Keratinocyte (primary cell): Measurements from ENCODE around the gene CREG2. TPM values are rescaled to one million over a fixed set of nuclear protein-coding genes. Genes with fewer than 3 reads are reported as not detected.

Experiments
- DNase-seq: peaks from one replicate; pipeline ENCODE4 v3.0.0-alpha.2; 2011; ENCODE audit warnings: low read depth, missing footprints, low spot score
- FAIRE-seq: peaks from 2 replicates; lab custom pipeline; 2011; peaks lifted over from hg19 to GRCh38; lab: Jason Lieb, UNC
- H2AFZ ChIP-seq: 2 replicates; pipeline ENCODE4 v1.6.0; 2012; ENCODE audit warnings: low read length, control low read depth, inconsistent platforms; ENCODE audit not compliant: control insufficient read depth
- H3K27ac ChIP-seq: 2 replicates; pipeline ENCODE4 v1.5.1; 2011; ENCODE audit warnings: low read length; ENCODE audit not compliant: control insufficient read depth, insufficient read depth
- H3K27me3 ChIP-seq: 3 replicates; pipeline ENCODE4 v1.6.0; 2011; ENCODE audit warnings: low read length; ENCODE audit not compliant: control insufficient read depth, insufficient read depth; ENCODE audit errors: extremely low read depth
- H3K36me3 ChIP-seq, 2 experiments: 2 replicates in 1 of 2; 3 replicates in 1 of 2; pipeline ENCODE4 v1.5.1; 2011; ENCODE audit warnings: low read length in 2 of 2, mild to moderate bottlenecking in 1 of 2; ENCODE audit not compliant: control insufficient read depth in 2 of 2, insufficient read depth in 2 of 2; ENCODE audit errors: extremely low read depth in 1 of 2
- H3K4me1 ChIP-seq: 3 replicates; pipeline ENCODE4 v1.5.1; 2011; ENCODE audit warnings: low read length; ENCODE audit not compliant: control insufficient read depth, insufficient read depth; ENCODE audit errors: extremely low read depth
- H3K4me2 ChIP-seq: 3 replicates; pipeline ENCODE4 v1.6.0; 2011; ENCODE audit warnings: low read depth, low read length; ENCODE audit not compliant: control insufficient read depth, insufficient read depth; ENCODE audit errors: extremely low read depth
- H3K4me3 ChIP-seq, 3 experiments: fragments of 200-600 bp in 1 of 3; sonication (generic) in 1 of 3; 2 replicates in 2 of 3; 3 replicates in 1 of 3; pipeline ENCODE4 v1.5.1; 2011 to 2016; ENCODE audit warnings: low read length in 3 of 3, mild to moderate bottlenecking in 3 of 3, control low read depth in 2 of 3, inconsistent platforms in 1 of 3, low read depth in 1 of 3, mixed read lengths in 1 of 3, mixed run types in 1 of 3, moderate library complexity in 1 of 3; ENCODE audit not compliant: control insufficient read depth in 2 of 3, insufficient read depth in 2 of 3; ENCODE audit errors: extremely low read depth in 1 of 3
- H3K79me2 ChIP-seq: 2 replicates; pipeline ENCODE4 v1.6.0; 2012; ENCODE audit warnings: low read length; ENCODE audit not compliant: control insufficient read depth, insufficient read depth
- H3K9ac ChIP-seq: 3 replicates; pipeline ENCODE4 v1.6.0; 2011; ENCODE audit warnings: low read length; ENCODE audit not compliant: control insufficient read depth, insufficient read depth; ENCODE audit errors: extremely low read depth
- H3K9me1 ChIP-seq: 3 replicates; pipeline ENCODE4 v1.6.0; 2011; ENCODE audit warnings: low read length; ENCODE audit not compliant: control insufficient read depth, insufficient read depth; ENCODE audit errors: extremely low read depth
- H3K9me3 ChIP-seq: 2 replicates; pipeline ENCODE4 v1.5.1; 2012; ENCODE audit warnings: low read depth, low read length; ENCODE audit not compliant: control insufficient read depth
- H4K20me1 ChIP-seq: 3 replicates; pipeline ENCODE4 v1.6.0; 2011; ENCODE audit warnings: low read length; ENCODE audit not compliant: control insufficient read depth, insufficient read depth; ENCODE audit errors: extremely low read depth
- EZH2 ChIP-seq: IDR thresholded peaks from one replicate; pipeline ENCODE4 v1.6.1; 2012; ENCODE audit warnings: inconsistent platforms, mild to moderate bottlenecking, low read length, moderate library complexity
- dilution Hi-C: fragments of 300-500 bp; cut with MboI; formaldehyde crosslinking; loops from one replicate; pipeline ENCODE4 v1.7.0; 2020; ENCODE audit warnings: low sequenced_read_pairs; ENCODE audit not compliant: extremely low pct_ligation_motif_present
- polyA plus RNA-seq, 5 experiments: library from polyadenylated mRNA; depleted of rRNA in 3 of 5; stranded (reverse) in 3 of 5; stranded (forward) in 1 of 5; unstranded in 1 of 5; fragments of >200 nt; gene quantifications; 1 replicate in 1 of 5; 2 replicates in 3 of 5; 3 replicates in 1 of 5; pipeline versions ENCODE4 v1.2.1 to v1.2.3, GENCODE V29; 2011 to 2012; ENCODE audit warnings: missing spikeins in 2 of 5, low read depth in 1 of 5, low replicate concordance in 1 of 5
- TF ChIP-seq, protein P1 (sequence below), 3 experiments: IDR thresholded peaks in 1 of 3; conservative IDR thresholded peaks in 1 of 3; optimal IDR thresholded peaks in 1 of 3; 2 replicates in 2 of 3; 3 replicates in 1 of 3; pipeline versions ENCODE3 to v1.5.1; 2011; ENCODE audit warnings: low read length in 3 of 3, mild to moderate bottlenecking in 3 of 3, moderate library complexity in 2 of 3, control low read depth in 1 of 3, inconsistent platforms in 1 of 3; ENCODE audit not compliant: insufficient read depth in 2 of 3; ENCODE audit errors: extremely low read depth in 1 of 3

CREG2 gene
- polyA plus RNA-seq, 1 donor (not counting 4 experiments of a cell fraction or from before 2014, with no cell fraction given) = 1.7 TPM

DNA sequence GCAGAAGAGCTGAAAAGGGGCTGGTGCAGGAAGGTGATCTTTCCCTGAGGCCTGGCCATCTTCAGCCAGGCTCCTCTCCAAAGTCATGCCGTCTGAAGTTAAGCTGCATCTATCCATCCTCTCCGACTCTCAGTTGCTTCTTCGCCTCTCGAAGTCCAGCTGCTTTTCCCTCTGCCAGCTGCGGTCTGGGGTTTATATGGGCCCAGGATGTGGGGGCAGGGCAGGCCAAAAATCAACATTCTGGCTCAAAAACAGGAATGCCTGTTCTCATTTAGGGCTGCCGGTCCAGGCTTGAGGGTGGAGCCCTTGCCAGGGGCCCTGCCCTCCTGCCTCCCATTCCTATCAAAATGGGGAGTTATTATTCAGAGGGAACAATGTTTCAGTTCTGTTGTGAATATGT is 31.2 kb downstream of the CREG2 start:
- Histone ChIP-seq H3K27ac (peak overlapping the region; percentile 56), H3K4me2 (peak overlapping the region; percentile 61), H3K9ac (no peak overlapping the region), H3K27me3 (no peaks in the 10 kb centered on the region), H2AFZ (no peak overlapping the region), H3K9me3 (no peaks in the 10 kb centered on the region), H3K9me1 (no peaks in the 10 kb centered on the region), H4K20me1 (no peaks in the 10 kb centered on the region), H3K36me3 (no peaks in the 10 kb centered on the region), H3K4me1 (peaks cover 45% of the 10 kb centered on the region), H3K4me3 (no peak overlapping the region), H3K79me2 (no peaks in the 10 kb centered on the region)
- dilution Hi-C loops = no loop called here
- FAIRE-seq (no peak), DNase-seq (no peak)
- no peak for TF ChIP-seq EZH2
- TF ChIP-seq, protein P1, sequence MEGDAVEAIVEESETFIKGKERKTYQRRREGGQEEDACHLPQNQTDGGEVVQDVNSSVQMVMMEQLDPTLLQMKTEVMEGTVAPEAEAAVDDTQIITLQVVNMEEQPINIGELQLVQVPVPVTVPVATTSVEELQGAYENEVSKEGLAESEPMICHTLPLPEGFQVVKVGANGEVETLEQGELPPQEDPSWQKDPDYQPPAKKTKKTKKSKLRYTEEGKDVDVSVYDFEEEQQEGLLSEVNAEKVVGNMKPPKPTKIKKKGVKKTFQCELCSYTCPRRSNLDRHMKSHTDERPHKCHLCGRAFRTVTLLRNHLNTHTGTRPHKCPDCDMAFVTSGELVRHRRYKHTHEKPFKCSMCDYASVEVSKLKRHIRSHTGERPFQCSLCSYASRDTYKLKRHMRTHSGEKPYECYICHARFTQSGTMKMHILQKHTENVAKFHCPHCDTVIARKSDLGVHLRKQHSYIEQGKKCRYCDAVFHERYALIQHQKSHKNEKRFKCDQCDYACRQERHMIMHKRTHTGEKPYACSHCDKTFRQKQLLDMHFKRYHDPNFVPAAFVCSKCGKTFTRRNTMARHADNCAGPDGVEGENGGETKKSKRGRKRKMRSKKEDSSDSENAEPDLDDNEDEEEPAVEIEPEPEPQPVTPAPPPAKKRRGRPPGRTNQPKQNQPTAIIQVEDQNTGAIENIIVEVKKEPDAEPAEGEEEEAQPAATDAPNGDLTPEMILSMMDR (optimal IDR thresholded peaks at IDR 0.05 in 1 of 3, IDR thresholded peaks at IDR 0.05 in 1 of 3, conservative IDR thresholded peaks at IDR 0.05 in 1 of 3; ENCODE audit: extremely low read depth in 1 of 3, insufficient read depth in 2 of 3, low read length in 3 of 3) = no peak

DNA sequence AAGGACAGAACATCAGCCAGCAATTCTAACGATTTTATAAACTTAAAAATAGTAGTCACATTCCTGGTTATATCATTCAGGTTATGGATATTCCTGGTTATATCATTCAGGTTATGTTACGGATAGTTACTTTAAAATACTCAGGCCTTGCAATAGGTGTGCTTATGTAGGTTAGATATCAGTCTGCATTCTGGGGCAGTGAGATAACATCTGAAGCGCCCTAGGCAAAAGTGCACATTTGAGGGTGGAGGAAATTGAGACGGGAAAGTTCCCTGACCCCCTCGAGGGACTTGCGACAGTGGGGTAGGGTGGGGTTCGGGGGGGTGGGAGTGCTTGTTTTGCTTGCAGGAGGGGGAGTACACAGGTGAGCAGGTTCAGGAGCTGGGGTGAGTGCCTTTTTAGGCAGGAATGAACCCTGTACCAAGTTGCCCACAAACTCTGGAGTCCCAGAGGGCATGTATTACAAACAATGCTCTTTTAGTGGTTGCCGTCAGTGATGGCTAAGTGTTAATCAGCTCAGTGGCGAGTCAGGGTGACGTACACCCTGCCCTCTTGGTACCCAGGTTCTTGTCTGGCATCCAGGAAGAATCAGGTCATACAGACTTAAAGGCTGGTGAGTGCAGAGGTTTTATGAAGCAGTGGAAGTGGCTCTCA is 31.8 kb downstream of the CREG2 start:
- FAIRE-seq = peak; percentile 85
- H3K9me1 ChIP-seq = no peaks in the 10 kb centered on the region
- no peak overlapping the region for H3K4me3 ChIP-seq
- H3K36me3 ChIP-seq = no peaks in the 10 kb centered on the region
- H3K9ac ChIP-seq = no peak overlapping the region
- DNase-seq = peak; percentile 88
- H3K4me1 ChIP-seq = peaks cover 40% of the 10 kb centered on the region
- H3K4me2 ChIP-seq = peak overlapping the region; percentile 61
- H3K27ac ChIP-seq = peak overlapping the region; percentile 56
- H2AFZ ChIP-seq = no peak overlapping the region
- no peak for TF ChIP-seq EZH2
- TF ChIP-seq, protein P1 (optimal IDR thresholded peaks at IDR 0.05 in 1 of 3, IDR thresholded peaks at IDR 0.05 in 1 of 3, conservative IDR thresholded peaks at IDR 0.05 in 1 of 3; ENCODE audit: extremely low read depth in 1 of 3, insufficient read depth in 2 of 3, low read length in 3 of 3) = no peak
- H4K20me1 ChIP-seq = no peaks in the 10 kb centered on the region
- no peaks in the 10 kb centered on the region for H3K27me3 ChIP-seq
- H3K79me2 ChIP-seq = no peaks in the 10 kb centered on the region
- dilution Hi-C loops = no loop called here
- no peaks in the 10 kb centered on the region for H3K9me3 ChIP-seq
